HG03025 (cell line): ENCODE data around the gene WWOX.
"Not testable (repeated sequence)": the region's sequence is repeated elsewhere in the genome, so short reads cannot be mapped to it uniquely, and the experiment has no call there.

ENCODE experiments used
- ATAC-seq: cut with Tn5 transposase; IDR thresholded peaks from one replicate; pipeline ENCODE4 v1.9.1; 2021; ENCODE audit warnings: mild to moderate bottlenecking, moderate library complexity; ENCODE audit not compliant: unreplicated experiment, low FRiP score

Gene WWOX

GRCh38 chr16:78099271-78100111, at the start of gene WWOX:
Gene WWOX, plus strand, starts transcription at chr16:78099654.
- ATAC-seq, result peak; percentile 96

- no peak for ATAC-seq
Measured at GRCh38 chr16:78050734-78051400, 48.6 kb upstream of the WWOX start.

- no peak for ATAC-seq
Measured at GRCh38 chr16:78057803-78058564, 41.5 kb upstream of the WWOX start.

DNA sequence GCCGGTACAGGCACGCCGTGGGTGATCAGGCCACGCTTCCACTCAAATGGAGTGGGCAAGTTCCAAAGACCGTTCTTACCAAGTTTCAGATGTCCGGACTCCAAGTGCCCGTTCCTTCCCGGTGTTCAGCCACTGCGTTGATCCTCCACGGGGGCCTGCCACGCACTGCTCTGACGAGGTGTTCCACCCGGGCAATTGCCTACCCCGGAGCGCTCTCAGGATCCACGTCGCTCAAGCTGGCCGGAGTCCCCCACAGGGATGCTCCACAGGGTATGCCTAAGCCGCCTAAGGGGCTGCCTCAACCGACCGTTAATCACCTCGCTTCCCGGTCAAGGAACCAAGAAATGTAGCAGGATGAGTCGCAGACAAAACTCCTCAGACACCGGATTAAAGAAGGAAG, 39.6 kb upstream of the WWOX start:
- ATAC-seq, result not testable (repeated sequence)

GRCh38 chr16:78060295-78060694, 39.2 kb upstream of the WWOX start:
- no peak for ATAC-seq

DNA sequence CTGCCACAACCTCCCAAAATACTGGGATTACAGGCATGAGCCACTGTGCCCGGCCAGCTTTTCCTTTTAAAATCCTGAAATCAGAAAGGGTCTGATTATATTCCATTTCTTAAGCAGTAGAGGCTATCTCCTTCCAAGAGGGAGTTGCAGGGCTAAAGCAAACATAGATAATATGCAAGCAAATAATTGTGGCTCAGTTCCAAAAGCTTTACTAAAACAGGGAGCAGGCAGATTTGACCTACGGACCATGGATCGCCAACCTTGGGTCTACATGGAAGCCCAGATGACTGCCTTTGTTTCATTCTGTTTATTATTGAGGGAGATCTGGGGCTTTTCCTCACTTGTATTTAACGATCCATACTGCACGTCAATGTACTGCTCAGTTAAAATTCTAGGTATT, 38.6 kb upstream of the WWOX start:
- ATAC-seq, result no peak

DNA sequence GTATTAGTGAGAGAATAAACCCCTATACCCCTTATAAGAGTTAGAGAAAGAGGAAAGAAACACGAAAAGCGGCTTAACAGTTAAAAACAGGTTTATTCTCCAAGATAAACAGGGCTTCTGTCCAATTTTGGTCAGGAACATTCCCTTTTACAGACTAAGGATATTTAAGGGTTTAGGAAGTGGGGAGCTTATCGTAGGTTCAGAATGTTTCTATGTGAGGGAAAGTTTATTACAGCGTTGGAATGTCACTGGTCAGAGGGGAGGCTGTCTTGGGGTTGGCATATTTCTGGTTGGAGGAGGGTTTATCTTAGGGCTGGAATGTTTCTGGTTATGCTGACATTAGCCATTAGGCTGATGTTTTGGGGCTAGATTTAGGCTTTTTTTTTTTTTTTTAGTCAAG, 34.1 kb upstream of the WWOX start:
- no peak for ATAC-seq

DNA sequence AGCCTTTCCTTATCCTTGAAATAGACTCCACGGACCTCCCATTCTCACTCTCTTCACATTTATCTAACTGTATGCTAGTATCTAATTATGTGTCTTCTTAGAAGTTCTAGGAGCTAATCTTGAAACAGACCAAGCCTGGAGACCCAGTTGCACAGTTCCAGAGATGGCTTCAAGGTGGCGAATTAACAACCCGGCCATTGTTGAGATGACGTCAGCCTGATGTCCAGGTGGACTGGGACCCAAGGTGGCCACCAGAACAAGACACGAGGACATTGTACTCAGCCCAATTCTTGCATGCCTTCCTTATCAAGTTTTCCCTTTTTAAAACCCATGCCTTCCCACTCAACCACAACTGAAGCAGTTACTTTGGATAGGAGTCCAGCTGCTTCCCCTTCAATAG, 29.5 kb upstream of the WWOX start:
- no peak for ATAC-seq

DNA sequence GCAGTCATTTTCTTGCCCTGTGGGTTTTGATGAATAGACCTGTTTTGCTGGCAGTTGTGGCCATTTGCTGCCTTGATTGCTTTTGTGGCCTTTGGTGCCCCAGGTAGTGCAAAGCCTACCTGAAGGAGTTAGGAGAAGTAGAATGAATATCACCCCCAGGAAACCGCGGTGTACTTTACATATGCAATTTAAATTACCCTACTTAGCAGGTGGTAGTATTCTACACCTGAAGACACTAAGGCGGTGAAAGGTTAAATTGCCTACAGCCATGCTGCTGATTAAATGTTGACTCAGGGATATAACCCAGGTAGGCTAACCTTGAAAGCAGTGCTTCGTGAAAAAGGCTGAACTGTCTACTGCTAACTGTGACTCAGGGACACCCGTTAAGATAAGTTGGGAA, 27.2 kb upstream of the WWOX start:
- ATAC-seq, result no peak

DNA sequence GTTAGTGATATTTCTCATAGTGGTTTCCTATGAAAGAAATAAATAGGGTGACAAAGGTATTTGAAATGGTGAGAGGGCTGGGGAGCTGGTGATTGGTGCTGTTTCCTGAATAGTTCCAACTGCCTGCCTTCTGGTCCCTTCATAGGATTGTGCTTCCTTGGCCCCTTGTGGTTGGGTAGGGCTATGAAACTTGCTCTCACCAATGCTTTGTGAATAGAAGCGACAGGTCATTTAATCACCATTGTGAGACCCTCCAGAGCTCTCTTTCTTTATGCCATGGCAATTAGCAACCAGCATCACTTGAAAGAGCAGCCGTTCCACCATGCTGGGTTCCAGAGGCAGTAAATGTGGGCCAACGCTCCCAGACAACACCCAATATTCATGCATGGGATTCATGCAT, 23.7 kb upstream of the WWOX start:
- ATAC-seq, result no peak

DNA sequence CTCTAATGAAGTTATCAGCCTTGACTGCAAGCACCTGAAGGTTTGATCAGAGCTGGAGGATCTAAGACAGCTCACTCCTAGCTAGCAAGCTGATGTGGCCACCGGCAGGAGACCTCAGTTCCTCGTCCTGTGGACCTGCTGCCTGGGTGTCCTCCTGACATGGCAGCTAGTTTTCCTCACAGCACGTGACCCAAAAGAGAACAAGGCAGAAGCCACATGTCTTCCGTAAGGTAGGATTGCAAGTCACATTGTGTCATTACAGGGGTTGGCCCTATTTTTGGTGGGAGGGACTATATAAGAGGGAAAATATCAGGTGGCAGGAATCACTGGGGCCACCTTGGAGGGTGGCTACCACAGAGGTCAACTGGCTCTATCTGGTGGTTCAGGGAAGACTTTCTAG, 18.1 kb upstream of the WWOX start:
- ATAC-seq, result no peak

DNA sequence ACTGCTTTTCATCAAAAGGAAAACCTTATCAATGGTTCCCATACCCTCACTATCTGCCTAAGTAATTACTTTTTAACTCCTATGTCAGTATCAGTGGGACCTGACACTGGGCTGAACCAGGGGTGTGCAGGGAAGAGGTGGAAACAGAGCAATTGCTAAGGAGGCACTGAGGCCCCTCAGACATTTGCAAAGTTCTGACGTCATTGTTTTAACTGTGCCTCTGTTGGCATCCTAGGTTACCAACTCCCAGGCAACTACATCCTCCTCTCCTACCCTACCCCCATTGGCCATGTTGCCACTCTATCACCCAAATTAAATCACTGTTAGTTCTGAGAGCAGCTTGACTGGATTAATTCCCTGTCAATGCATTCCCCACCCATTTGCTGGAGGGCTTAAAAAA, 8.0 kb upstream of the WWOX start:
- no peak for ATAC-seq

- ATAC-seq, result no peak
Measured at GRCh38 chr16:78092758-78093157, 6.7 kb upstream of the WWOX start.

- ATAC-seq, result no peak
Measured at GRCh38 chr16:78094166-78094565, 5.3 kb upstream of the WWOX start.

DNA sequence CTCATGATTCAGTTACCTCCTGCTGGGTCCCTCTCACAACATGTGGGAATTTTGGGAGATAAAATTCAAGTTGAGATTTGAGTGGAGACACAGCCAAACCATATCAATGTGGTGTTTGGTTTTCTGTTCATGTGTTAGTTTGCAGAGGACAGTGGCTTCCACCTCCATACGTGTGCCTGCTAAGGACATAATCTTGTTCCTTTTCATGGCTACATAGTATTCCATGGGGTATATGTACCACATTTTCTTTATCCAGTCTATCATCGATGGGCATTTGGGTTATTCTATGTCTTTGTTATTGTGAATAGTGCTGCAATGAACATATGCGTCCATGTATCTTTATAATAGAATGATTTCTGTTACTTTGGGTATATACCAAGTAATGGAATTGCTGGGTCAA, 4.5 kb upstream of the WWOX start:
- no peak for ATAC-seq

DNA sequence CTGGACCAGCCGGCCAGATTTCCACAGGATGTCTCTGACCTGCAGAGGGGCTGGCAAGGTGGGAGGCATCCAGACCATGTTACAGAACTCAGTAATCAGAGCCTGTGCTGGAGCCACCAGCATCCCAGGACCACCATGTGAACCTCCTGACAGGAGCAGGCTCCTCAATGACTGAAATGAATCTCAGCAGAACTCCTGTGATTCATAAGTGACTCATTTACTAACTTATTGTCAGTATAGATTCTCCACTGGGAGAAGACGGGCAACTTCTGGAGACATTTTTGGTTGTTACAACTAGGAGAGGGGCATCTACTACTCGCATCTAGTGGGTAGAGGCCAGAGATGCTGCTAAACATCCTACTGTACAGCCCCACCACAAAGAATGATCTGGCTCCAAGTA, 3.1 kb upstream of the WWOX start:
- ATAC-seq, result no peak

GRCh38 chr16:78097548-78097947, 1.9 kb upstream of the WWOX start:
- no peak for ATAC-seq

DNA sequence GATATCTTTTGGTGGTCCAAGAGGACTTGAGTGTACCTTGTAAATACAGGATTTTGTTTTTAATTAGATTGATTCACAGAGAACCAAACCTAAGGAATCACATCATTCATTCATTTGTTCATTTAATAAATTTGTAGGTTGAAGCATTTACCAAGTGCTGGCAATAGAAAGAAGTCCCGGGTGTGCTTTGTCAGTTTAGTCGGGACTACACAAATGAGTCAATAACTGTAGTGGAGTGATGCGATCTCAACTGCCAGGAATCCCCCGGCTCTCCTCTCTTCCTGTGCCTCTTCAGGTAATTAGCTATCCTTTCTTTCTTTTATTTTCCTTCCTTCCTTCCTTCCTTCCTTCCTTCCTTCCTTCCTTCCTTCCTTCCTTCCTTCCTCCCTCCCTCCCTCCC, 1.4 kb upstream of the WWOX start:
- no peak for ATAC-seq

GRCh38 chr16:78098595-78099270, 721 bp upstream of the WWOX start:
- no peak for ATAC-seq

DNA sequence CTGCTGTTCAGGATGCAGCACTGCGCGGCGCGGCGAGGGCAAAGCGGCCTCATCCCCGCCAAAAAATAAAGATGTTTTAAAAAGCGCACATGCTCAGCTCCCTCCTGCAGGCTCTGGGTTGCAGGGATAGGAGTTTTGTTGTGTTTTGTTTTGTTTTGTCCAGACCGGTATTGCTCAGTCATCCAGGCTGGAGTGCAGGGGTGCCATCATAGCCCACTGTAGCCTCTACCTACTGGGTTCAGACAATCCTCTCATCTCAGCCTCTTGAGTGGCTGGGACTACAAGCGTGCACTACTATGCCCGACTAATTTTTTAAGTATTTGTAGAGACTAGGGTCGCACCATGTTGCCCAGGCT, 636 bp downstream of the WWOX start:
- peak; percentile 35 for ATAC-seq

GRCh38 chr16:78102122-78102660, 2.7 kb downstream of the WWOX start:
- no peak for ATAC-seq
